NB4 (cell line): Measurements from ENCODE around the gene MSX1.

Experiments used
- POLR2A ChIP-seq: IDR thresholded peaks from 2 replicates; pipeline ENCODE4 v1.6.1; 2011; ENCODE audit warnings: mild to moderate bottlenecking; ENCODE audit not compliant: insufficient read length; ENCODE audit errors: extremely low read depth
- TF ChIP-seq, protein P1 (sequence below): IDR thresholded peaks from one replicate; pipeline ENCODE4 v1.5.1; 2012; ENCODE audit warnings: low read depth, low read length

DNA sequence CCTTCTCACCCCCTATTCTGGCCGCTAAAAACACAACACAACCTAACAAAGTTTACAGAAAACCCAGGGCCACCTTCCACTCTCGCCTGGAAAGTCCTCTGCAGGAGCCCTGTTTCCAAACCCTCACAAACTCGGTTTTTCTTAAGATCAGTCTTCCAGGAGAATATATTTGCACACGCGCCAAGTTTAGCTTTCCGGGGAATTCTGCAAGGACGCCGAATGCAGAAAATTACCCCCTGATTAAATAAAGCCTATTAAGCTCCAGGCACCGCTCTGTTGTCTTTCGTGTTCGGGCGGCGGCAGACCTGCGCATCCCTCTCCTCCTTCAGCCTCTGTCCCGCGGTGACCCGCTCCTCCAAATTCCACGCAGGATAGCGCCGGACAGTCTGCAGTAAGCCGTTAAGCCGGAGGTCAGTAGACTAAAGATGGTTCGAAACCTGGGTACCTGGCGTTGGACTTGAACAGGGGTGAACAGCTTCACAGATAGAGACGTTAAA lies 5.0 kb downstream of the MSX1 start:
- no peak for TF ChIP-seq POLR2A
- TF ChIP-seq, protein P1, sequence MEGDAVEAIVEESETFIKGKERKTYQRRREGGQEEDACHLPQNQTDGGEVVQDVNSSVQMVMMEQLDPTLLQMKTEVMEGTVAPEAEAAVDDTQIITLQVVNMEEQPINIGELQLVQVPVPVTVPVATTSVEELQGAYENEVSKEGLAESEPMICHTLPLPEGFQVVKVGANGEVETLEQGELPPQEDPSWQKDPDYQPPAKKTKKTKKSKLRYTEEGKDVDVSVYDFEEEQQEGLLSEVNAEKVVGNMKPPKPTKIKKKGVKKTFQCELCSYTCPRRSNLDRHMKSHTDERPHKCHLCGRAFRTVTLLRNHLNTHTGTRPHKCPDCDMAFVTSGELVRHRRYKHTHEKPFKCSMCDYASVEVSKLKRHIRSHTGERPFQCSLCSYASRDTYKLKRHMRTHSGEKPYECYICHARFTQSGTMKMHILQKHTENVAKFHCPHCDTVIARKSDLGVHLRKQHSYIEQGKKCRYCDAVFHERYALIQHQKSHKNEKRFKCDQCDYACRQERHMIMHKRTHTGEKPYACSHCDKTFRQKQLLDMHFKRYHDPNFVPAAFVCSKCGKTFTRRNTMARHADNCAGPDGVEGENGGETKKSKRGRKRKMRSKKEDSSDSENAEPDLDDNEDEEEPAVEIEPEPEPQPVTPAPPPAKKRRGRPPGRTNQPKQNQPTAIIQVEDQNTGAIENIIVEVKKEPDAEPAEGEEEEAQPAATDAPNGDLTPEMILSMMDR, result no peak
